ENCODE results near the gene ZSCAN5A. TPM values are rescaled to one million over a fixed set of nuclear protein-coding genes. Genes with fewer than 3 reads are reported as not detected.

ZSCAN5A gene
- total and polyA plus RNA-seq, 2 of the 13 experiments (the other 11 are each of a cell fraction or from before 2014, with no cell fraction given) = 9.5 to 17.8 TPM

- CTCF ChIA-PET (ENCODE audit: low intra/inter-chr PET ratio, low total read pairs) = no interaction called here
- Histone ChIP-seq H2AFZ (ENCODE audit: low read length) (no peak overlapping the region), H3K4me3 (replicated peaks in 1 of 3; ENCODE audit: insufficient read depth in 1 of 3, low read depth in 2 of 3, low read length in 3 of 3) (no peak overlapping the region), H3K27me3 (ENCODE audit: control insufficient read depth in 1 of 2, insufficient read depth in 2 of 2, low read length in 2 of 2) (peaks cover 0 to 16% of the 10 kb centered on the region in 2 experiments; a peak in 3 of 5 replicates), H3K4me2 (ENCODE audit: low read depth, low read length) (no peak overlapping the region), H3K9me3 (ENCODE audit: low read length) (no peaks in the 10 kb centered on the region), H3K36me3 (replicated peaks in 1 of 2; ENCODE audit: control insufficient read depth in 1 of 2, insufficient read depth in 2 of 2, low read length in 2 of 2) (no peaks in the 10 kb centered on the region), H3K9ac (ENCODE audit: insufficient read depth, low read depth, low read length) (no peak overlapping the region), H3K79me2 (ENCODE audit: insufficient read depth, low read length) (no peaks in the 10 kb centered on the region), H3K27ac (ENCODE audit: extremely low read length, insufficient read depth, low read length) (no peak overlapping the region), H3K4me1 (ENCODE audit: insufficient read depth, low read length) (peaks cover 24% of the 10 kb centered on the region; the same call in 1 of the 2 replicates), H4K20me1 (ENCODE audit: insufficient read depth, low read length) (no peaks in the 10 kb centered on the region)
- in situ Hi-C loops (cut with HindIII; ENCODE audit: extremely low pct_ligation_motif_present, low pct_unique_long_range_greater_than_20kb) (no loop called here), intact Hi-C loops (cut with micrococcal nuclease; ENCODE audit: unreplicated experiment) (no loop called here)
- no peak for TF ChIP-seq ZNF292 (CRISPR knock-in tag; IDR thresholded peaks at IDR 0.05; ENCODE audit: borderline replicate concordance, low read depth)
- no peak for TF ChIP-seq RBAK (CRISPR knock-in tag; IDR thresholded peaks at IDR 0.05)
- TF ChIP-seq MTF2 (CRISPR knock-in tag; IDR thresholded peaks at IDR 0.05; ENCODE audit: borderline replicate concordance) = no peak
- TF ChIP-seq MXD1 (CRISPR knock-in tag; IDR thresholded peaks at IDR 0.05) = no peak
- TF ChIP-seq, protein P1, sequence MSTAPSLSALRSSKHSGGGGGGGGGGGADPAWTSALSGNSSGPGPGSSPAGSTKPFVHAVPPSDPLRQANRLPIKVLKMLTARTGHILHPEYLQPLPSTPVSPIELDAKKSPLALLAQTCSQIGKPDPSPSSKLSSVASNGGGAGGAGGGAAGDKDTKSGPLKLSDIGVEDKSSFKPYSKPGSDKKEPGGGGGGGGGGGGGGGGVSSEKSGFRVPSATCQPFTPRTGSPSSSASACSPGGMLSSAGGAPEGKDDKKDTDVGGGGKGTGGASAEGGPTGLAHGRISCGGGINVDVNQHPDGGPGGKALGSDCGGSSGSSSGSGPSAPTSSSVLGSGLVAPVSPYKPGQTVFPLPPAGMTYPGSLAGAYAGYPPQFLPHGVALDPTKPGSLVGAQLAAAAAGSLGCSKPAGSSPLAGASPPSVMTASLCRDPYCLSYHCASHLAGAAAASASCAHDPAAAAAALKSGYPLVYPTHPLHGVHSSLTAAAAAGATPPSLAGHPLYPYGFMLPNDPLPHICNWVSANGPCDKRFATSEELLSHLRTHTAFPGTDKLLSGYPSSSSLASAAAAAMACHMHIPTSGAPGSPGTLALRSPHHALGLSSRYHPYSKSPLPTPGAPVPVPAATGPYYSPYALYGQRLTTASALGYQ (CRISPR knock-in tag; IDR thresholded peaks at IDR 0.05) = no peak
- TF ChIP-seq, protein P2, sequence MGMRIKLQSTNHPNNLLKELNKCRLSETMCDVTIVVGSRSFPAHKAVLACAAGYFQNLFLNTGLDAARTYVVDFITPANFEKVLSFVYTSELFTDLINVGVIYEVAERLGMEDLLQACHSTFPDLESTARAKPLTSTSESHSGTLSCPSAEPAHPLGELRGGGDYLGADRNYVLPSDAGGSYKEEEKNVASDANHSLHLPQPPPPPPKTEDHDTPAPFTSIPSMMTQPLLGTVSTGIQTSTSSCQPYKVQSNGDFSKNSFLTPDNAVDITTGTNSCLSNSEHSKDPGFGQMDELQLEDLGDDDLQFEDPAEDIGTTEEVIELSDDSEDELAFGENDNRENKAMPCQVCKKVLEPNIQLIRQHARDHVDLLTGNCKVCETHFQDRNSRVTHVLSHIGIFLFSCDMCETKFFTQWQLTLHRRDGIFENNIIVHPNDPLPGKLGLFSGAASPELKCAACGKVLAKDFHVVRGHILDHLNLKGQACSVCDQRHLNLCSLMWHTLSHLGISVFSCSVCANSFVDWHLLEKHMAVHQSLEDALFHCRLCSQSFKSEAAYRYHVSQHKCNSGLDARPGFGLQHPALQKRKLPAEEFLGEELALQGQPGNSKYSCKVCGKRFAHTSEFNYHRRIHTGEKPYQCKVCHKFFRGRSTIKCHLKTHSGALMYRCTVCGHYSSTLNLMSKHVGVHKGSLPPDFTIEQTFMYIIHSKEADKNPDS (CRISPR knock-in tag; IDR thresholded peaks at IDR 0.05) = no peak
- POLR2A ChIA-PET = no interaction called here
- DNase-seq (ENCODE audit: low spot score) (no peak), ATAC-seq (no peak), FAIRE-seq (no peak)
- BruUV-seq (replicated peaks) = no TSS peak
- 79% methylated on average over 18 of the region's 18 CpGs for WGBS (ENCODE audit: low lambda C conversion rate)
These were observed 137.8 kb downstream of the ZSCAN5A start for GRCh38 chr19:56176881-56177280.

Data from HepG2 (cell line).